Stimulated activated CD4-positive, alpha-beta T cell treated with anti-CD3 and anti-CD28 coated beads, Interleukin-2, amount 100 ng/mL, for 24 hours (primary cell): ENCODE results near the gene ASXL1.

ENCODE experiments used
- DNase-seq, 2 donors: peaks; one replicate each; pipeline ENCODE4 v3.0.0-alpha.2; 2020

The ASXL1 gene

DNA sequence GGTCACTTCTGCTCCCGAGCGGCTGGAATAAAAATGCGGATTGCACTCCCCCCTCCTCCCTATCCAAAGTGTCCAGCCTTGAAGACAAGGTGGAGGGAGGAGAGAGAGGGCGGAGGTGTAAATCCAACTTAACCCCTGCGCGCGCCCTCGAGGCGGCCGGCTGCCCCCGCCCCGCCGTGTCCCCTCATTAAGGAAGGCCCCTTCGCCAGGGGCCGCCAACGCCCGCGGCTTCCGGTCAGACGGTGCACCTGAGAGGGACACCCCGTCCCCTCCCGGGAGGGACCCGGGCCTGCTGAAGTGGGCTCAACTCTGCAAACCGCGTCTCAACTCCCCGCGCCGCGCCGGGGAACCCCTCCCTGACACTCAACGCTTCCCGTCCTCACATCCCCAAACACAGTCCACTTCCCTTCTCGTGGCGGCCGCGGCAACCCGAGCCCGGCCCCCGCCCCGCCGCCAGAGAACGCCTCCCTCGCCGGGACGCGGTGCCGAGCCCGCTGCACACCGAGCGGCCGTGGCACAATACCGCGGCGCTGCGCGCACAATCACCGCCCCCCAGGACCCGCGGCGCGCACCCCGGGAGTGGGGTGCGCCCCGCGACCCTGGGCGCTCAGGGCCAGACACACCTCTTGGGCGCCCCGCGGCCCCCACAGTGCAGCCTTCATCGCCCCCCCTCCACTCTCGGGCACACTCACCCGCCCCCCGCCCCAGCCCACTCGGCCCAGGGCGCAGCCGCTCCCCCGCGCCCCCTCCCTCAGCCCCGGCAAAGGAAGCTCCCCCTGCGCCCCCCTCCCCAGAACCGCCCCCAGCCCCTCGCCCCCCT lies 124.5 kb downstream of the ASXL1 start:
- peak; percentile 38 to 41 for DNase-seq

DNA sequence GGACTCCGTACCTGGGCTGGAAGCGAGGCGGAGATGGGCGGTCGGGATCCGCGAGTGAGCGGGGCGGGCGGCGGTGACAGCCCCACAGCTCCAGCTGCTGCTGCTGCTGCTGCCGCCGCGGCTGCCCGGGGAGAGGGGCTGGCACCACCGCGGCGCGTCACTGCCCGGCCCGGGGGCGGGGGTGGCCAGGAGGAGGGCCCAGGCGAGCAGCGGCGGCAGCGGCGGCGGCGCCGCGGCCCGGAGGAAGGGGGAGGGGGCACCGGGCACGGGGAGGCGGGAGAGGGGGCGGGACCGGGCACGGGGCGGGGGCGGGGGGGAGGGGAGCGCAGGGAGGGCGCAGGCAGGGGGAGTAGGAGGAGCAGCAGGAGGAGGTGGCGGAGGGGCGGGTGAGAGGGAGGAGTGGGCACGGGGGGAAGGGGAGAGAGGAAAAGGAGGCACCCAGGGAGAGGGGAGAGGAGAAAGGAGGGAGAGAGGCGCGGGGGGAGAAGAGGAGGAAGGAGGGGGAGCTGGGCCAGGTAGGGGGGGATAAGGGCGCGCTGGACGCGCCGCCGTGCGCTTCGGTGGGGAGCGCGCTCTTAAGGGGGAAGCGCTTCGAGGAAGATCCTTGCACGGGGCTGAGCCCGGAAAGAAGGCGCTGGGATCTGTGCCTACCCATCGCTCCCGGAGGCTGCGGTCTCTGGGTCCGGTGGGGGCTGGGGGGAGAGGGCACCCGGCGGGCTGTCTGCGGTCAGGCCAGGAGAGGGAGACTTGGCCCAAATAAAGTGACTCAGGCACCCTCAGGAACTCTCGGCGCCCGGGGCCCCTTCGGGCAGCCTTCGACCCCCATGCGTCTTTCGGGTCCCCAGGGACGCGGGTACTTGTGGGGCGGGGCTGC lies 125.5 kb downstream of the ASXL1 start:
- DNase-seq: peak; percentile 64 to 67

DNA sequence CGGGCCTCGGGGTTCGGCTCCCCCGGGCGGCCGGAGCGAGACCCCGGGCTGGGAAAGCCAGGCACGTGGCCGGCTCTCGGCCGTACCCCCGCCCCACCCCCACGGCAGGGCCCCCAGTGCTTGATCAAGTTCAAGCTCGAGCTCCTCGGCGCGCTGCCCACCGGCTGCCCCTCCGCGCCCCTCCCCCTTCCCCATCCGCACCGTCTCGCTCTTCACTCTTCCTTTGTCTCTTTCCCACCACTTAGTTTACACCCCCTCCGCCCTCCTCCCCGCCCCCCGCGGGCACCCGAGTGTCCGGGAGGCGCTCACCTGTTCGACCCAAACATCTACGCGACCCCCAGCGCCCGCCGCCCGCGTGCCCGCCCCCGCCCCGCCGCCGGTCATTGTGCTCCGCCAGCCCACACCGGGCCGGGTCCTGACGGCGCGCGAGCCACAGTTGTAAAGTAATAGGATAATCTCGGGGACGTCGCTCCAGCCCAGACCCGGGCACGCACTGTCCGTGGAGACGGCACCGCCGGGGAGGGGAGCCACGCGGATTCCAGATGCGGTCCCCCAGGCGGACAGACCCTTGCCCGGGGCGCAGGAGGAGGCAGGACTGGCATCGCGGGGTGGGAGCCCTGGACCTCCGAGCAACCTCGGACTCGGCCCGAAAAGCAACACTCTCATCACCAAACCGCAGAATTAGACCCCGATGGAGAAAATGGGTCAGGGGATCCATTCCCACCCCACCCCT lies 126.3 kb downstream of the ASXL1 start:
- DNase-seq: peak; percentile 43 to 52

DNA sequence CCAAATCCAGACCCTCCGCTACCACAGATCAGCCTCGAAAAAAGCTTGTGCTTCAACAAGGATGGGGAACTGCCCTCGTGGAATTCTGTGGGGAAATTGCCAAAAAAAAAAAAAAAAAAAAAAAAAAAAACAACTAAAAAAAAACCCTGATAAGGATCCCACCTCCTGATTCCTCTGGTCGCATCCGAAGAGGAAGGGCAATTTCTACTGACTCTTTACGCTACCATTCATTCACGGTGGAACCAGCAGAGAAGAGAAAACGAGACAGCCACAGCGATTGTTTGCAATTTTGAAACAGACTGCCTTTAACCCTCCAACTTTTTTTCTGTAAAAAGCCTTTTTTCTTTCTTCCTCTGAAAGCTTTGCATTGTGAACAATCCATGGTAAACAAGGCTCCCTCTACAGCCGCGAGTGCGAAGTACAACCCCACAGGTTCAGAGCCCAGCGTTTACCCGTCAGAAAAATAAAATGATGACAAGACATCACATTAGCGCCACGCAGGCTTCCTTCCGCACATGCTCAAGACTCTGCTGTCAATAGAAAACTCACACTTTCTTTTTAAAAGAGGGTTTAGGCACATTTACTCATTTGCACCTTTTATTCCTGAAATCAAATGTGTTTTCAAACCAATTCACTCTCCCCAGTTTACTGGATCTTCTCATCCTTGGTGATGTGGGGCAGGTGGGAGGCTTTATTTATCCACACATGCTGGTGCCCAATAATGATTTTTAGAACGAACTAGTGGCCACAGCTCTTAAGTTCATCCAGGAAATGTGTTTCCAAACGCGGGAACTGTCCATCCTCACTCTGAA lies 127.0 kb downstream of the ASXL1 start:
- DNase-seq: peak; percentile 82 to 83

GRCh38 chr20:32485770-32486478 lies 127.8 kb downstream of the ASXL1 start:
- no peak for DNase-seq

DNA sequence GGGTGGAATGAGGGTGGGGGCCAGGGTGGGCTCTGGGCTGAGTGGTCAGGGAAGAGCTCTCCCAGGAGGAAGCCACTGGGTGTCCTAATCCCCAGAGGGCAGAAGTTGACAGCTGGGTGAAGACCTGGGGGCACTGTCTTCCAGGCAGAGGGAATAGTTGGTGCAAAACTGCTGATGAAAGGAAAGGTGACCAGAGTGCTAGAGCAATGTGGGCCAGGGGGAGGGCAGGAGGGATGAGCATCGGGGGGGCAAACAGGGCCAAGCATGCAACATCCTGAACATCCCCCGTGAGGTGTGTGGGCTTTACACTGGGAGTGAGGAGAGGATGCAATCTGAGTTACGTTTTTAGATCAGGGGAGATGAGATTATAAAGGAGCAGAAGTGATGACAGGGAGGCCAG lies 129.2 kb downstream of the ASXL1 start:
- no peak for DNase-seq

GRCh38 chr20:32488066-32488838 lies 130.1 kb downstream of the ASXL1 start:
- no peak for DNase-seq
